Nephron (organoid): Measurements from ENCODE around the gene RNF141.

Experiments used
- H3K27ac Mint-ChIP-seq, 3 experiments: 2 replicates each; pipeline ENCODE4 v1.8.0; 2020; ENCODE audit warnings: mixed read lengths in 3 of 3, mild to moderate bottlenecking in 2 of 3, moderate library complexity in 1 of 3
- H3K27me3 Mint-ChIP-seq: 2 replicates; pipeline ENCODE4 v1.8.0; 2021; ENCODE audit warnings: low read depth, mild to moderate bottlenecking, moderate library complexity, mixed read lengths
- H3K36me3 Mint-ChIP-seq: 2 replicates; pipeline ENCODE4 v1.8.0; 2020; ENCODE audit warnings: low read depth, mixed read lengths
- H3K4me1 Mint-ChIP-seq: 2 replicates; pipeline ENCODE4 v1.8.0; 2020; ENCODE audit warnings: mixed read lengths
- H3K4me3 Mint-ChIP-seq, 3 experiments: 2 replicates each; pipeline ENCODE4 v1.8.0; 2020; ENCODE audit warnings: mild to moderate bottlenecking in 3 of 3, mixed read lengths in 3 of 3, moderate library complexity in 2 of 3
- H3K9me3 Mint-ChIP-seq: 2 replicates; pipeline ENCODE4 v1.8.0; 2020; ENCODE audit warnings: mixed read lengths
- CTCF ChIP-seq, 3 experiments: fragments of 200-600 bp; sonication (generic); IDR thresholded peaks; one replicate each; pipeline ENCODE4 v1.5.0; 2021; ENCODE audit warnings: antibody characterized with exemption in 3 of 3; ENCODE audit not compliant: unreplicated experiment in 3 of 3

RNF141 gene

GRCh38 chr11:10503221-10503620 lies 37.8 kb downstream of the RNF141 start:
- no peak for TF ChIP-seq CTCF (IDR thresholded peaks at IDR 0.05; ENCODE audit: unreplicated experiment in 3 of 3)
- no peaks in the 10 kb centered on the region for H3K9me3 Mint-ChIP-seq
- H3K4me3 Mint-ChIP-seq = no peak overlapping the region
- H3K4me1 Mint-ChIP-seq = no peaks in the 10 kb centered on the region
- H3K36me3 Mint-ChIP-seq = peaks cover 18% of the 10 kb centered on the region
- no peak overlapping the region for H3K27ac Mint-ChIP-seq
- no peaks in the 10 kb centered on the region for H3K27me3 Mint-ChIP-seq

- Mint-ChIP-seq H3K27me3 (peaks cover 4% of the 10 kb centered on the region), H3K4me3 (no peak overlapping the region), H3K9me3 (no peaks in the 10 kb centered on the region), H3K4me1 (peaks cover 3% of the 10 kb centered on the region), H3K27ac (no peak overlapping the region), H3K36me3 (peaks cover 18% of the 10 kb centered on the region)
- TF ChIP-seq CTCF (IDR thresholded peaks at IDR 0.05; ENCODE audit: unreplicated experiment in 3 of 3) = no peak
Observed at GRCh38 chr11:10502770-10503169, 38.2 kb downstream of the RNF141 start.

GRCh38 chr11:10502065-10502680 lies 38.8 kb downstream of the RNF141 start:
- H3K27me3 Mint-ChIP-seq = peaks cover 7% of the 10 kb centered on the region
- no peak overlapping the region for H3K4me3 Mint-ChIP-seq
- peaks cover 18% of the 10 kb centered on the region for H3K36me3 Mint-ChIP-seq
- TF ChIP-seq CTCF (IDR thresholded peaks at IDR 0.05; ENCODE audit: unreplicated experiment in 3 of 3) = no peak
- H3K4me1 Mint-ChIP-seq = peaks cover 9% of the 10 kb centered on the region
- no peak overlapping the region for H3K27ac Mint-ChIP-seq
- no peaks in the 10 kb centered on the region for H3K9me3 Mint-ChIP-seq

GRCh38 chr11:10500757-10501684 lies 40.0 kb downstream of the RNF141 start:
- Mint-ChIP-seq H3K4me3 (no peak overlapping the region), H3K36me3 (peaks cover 24% of the 10 kb centered on the region), H3K9me3 (no peaks in the 10 kb centered on the region), H3K27ac (no peak overlapping the region), H3K4me1 (peaks cover 14% of the 10 kb centered on the region), H3K27me3 (peaks cover 11% of the 10 kb centered on the region)
- no peak for TF ChIP-seq CTCF (IDR thresholded peaks at IDR 0.05; ENCODE audit: unreplicated experiment in 3 of 3)

GRCh38 chr11:10499874-10500601 lies 40.9 kb downstream of the RNF141 start:
- H3K4me3 Mint-ChIP-seq = no peak overlapping the region
- H3K36me3 Mint-ChIP-seq = peaks cover 24% of the 10 kb centered on the region
- H3K27me3 Mint-ChIP-seq = peaks cover 11% of the 10 kb centered on the region
- H3K4me1 Mint-ChIP-seq = peaks cover 14% of the 10 kb centered on the region
- H3K9me3 Mint-ChIP-seq = no peaks in the 10 kb centered on the region
- no peak overlapping the region for H3K27ac Mint-ChIP-seq
- no peak for TF ChIP-seq CTCF (IDR thresholded peaks at IDR 0.05; ENCODE audit: unreplicated experiment in 3 of 3)
